ENCODE results near the gene CLUH.

Gene CLUH

DNA sequence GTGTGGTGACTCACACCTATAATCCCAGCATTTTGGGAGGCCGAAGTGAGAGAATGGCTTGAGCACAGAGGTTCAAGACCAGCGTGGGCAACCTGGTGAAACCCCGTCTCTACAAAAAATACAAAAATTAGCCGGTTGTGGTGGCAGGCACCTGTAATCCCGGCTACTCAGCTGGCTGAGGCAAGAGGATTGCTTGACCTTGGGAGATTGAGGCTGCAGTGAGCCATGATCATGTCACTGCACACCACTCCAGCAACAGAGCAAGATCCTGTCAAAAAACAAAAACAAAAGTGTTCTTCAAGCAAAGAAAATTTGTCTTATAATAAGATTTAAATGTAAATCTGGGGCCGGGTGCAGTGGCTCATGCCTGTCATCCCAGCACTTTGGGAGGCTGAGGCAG is 66.6 kb downstream of the CLUH start:
- H3K27ac ChIP-seq = no peak overlapping the region
- TF ChIP-seq ZFX (IDR thresholded peaks at IDR 0.05) = no peak
